Type B pancreatic cell (in vitro differentiated cells): ENCODE measurements around the gene IDH3A. TPM values are rescaled to one million over a fixed set of nuclear protein-coding genes. Genes with fewer than 3 reads are reported as not detected.

Experiments used
- DNase-seq: peaks from one replicate; pipeline ENCODE4 v3.0.0; 2021; ENCODE audit warnings: mixed read lengths; ENCODE audit not compliant: unreplicated experiment; ENCODE audit errors: extremely low spot score
- H3K27ac Mint-ChIP-seq: 2 replicates; pipeline ENCODE4 v1.8.0; 2021; ENCODE audit warnings: mild to moderate bottlenecking, mixed read lengths
- H3K27me3 Mint-ChIP-seq: 2 replicates; pipeline ENCODE4 v1.8.0; 2021; ENCODE audit warnings: mixed read lengths
- H3K36me3 Mint-ChIP-seq: 2 replicates; pipeline ENCODE4 v1.8.0; 2021; ENCODE audit warnings: mixed read lengths
- H3K4me1 Mint-ChIP-seq: one replicate; pipeline ENCODE4 v1.8.0; 2021; ENCODE audit warnings: mixed read lengths; ENCODE audit not compliant: unreplicated experiment
- H3K4me3 Mint-ChIP-seq: 2 replicates; pipeline ENCODE4 v1.8.0; 2021; ENCODE audit warnings: mild to moderate bottlenecking, mixed read lengths
- H3K9me3 Mint-ChIP-seq: 2 replicates; pipeline ENCODE4 v1.8.0; 2021; ENCODE audit warnings: mixed read lengths
- total RNA-seq: library from RNA; stranded (reverse); gene quantifications from 2 replicates; pipeline ENCODE4 v1.2.1, GENCODE V29; 2021; ENCODE audit warnings: low replicate concordance
- TF ChIP-seq, protein P1 (sequence below): fragments of 200-600 bp; sonication (generic); conservative IDR thresholded peaks from 2 replicates; pipeline ENCODE4 v1.5.0; 2021; ENCODE audit warnings: antibody characterized with exemption, mild to moderate bottlenecking

Gene IDH3A
- total RNA-seq, 1 donor from 2014 or later: 66.5 TPM

- no peak for DNase-seq
- TF ChIP-seq, protein P1, sequence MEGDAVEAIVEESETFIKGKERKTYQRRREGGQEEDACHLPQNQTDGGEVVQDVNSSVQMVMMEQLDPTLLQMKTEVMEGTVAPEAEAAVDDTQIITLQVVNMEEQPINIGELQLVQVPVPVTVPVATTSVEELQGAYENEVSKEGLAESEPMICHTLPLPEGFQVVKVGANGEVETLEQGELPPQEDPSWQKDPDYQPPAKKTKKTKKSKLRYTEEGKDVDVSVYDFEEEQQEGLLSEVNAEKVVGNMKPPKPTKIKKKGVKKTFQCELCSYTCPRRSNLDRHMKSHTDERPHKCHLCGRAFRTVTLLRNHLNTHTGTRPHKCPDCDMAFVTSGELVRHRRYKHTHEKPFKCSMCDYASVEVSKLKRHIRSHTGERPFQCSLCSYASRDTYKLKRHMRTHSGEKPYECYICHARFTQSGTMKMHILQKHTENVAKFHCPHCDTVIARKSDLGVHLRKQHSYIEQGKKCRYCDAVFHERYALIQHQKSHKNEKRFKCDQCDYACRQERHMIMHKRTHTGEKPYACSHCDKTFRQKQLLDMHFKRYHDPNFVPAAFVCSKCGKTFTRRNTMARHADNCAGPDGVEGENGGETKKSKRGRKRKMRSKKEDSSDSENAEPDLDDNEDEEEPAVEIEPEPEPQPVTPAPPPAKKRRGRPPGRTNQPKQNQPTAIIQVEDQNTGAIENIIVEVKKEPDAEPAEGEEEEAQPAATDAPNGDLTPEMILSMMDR: no peak
- Mint-ChIP-seq H3K36me3 (no peaks in the 10 kb centered on the region), H3K27me3 (no peaks in the 10 kb centered on the region), H3K4me3 (no peak overlapping the region), H3K4me1 (peaks cover 5% of the 10 kb centered on the region), H3K9me3 (no peaks in the 10 kb centered on the region), H3K27ac (no peak overlapping the region)
These were observed 67.3 kb downstream of the IDH3A start for GRCh38 chr15:78216276-78217104.

GRCh38 chr15:78220713-78221112, 71.6 kb downstream of the IDH3A start:
- TF ChIP-seq, protein P1: no peak
- no peak for DNase-seq
- Mint-ChIP-seq H3K9me3 (no peaks in the 10 kb centered on the region), H3K4me3 (no peak overlapping the region), H3K27ac (no peak overlapping the region), H3K27me3 (no peaks in the 10 kb centered on the region), H3K36me3 (no peaks in the 10 kb centered on the region), H3K4me1 (peaks cover 5% of the 10 kb centered on the region)

Other genes with a start within 250 kb of the IDH3A start
- gene TBC1D2B, start 71.7 kb upstream of the IDH3A start, total RNA-seq: 17.4 and 22.1 TPM in 2 replicates
- not detected in 2 replicates for gene SH2D7, start 56.8 kb upstream of the IDH3A start, total RNA-seq
- gene CIB2, start 17.9 kb upstream of the IDH3A start, total RNA-seq: 15.7 and 20.1 TPM in 2 replicates
- 0.71 TPM in 1 of 2 replicates, not detected in the other for gene ACSBG1, start 85.2 kb downstream of the IDH3A start, total RNA-seq
- gene DNAJA4, start 115.2 kb downstream of the IDH3A start, total RNA-seq: 0.10 and 15.0 TPM in 2 replicates
- 43.6 and 54.4 TPM in 2 replicates for gene SKIC8, start 150.2 kb downstream of the IDH3A start, total RNA-seq
- gene CRABP1, start 191.0 kb downstream of the IDH3A start, total RNA-seq: 20.5 and 685 TPM in 2 replicates